ENCODE data around the gene EGLN2. TPM values are rescaled to one million over a fixed set of nuclear protein-coding genes. Genes with fewer than 3 reads are reported as not detected.
A peak's percentile ranks its signal among the peaks of the same experiment; 100 is the strongest.
"Not testable (repeated sequence)": the region's sequence is repeated elsewhere in the genome, so short reads cannot be mapped to it uniquely, and the experiment has no call there.

Gene EGLN2
- total RNA-seq, 1 donor from 2014 or later = 46.5 TPM

GRCh38 chr19:40800997-40801377, 2.0 kb downstream of the EGLN2 start:
- no peak for FAIRE-seq
- DNase-seq (ENCODE audit: low spot score in 2 of 2) = no peak

DNA sequence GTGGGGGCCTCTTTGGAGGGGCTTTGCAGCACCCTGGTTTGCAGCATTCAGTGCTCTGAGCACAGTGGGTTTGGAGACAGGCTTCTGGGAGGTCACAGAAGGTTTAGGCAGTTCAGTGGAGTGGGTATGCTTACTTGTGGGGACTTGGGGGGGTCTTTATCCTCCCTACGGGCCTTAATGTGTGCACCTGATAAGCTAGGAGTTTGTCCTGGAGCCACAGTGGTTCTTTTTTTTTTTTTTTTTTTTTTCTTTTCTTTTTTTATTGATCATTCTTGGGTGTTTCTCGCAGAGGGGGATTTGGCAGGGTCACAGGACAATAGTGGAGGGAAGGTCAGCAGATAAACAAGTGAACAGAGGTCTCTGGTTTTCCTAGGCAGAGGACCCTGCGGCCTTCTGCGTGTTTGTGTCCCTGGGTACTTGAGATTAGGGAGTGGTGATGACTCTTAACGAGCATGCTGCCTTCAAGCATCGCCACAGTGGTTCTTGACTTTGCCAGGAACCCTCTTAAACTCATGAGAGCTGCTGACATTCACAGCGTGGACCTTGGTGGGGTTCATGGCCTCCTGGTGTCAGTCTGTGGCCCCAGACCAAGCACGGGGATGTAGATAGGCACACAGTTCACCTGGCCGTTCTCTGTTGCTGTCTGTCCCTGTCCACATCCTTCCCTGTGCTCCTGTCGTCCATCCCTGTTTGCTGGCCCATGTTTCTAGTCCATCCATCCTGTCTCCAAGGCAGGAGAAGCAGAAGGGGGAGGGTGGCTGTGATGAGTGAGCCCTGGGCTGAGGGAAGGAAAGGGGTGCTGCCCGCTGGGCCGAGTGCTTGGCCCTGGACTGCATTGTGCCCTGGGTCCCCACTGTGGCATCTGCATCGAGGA, 2.7 kb downstream of the EGLN2 start:
- no peak for DNase-seq (ENCODE audit: low spot score in 2 of 2)
- FAIRE-seq = no peak

- DNase-seq (ENCODE audit: low spot score in 2 of 2) = no peak
- FAIRE-seq = no peak
Measured at GRCh38 chr19:40802300-40803169, 3.5 kb downstream of the EGLN2 start.

GRCh38 chr19:40803170-40803856, 4.3 kb downstream of the EGLN2 start:
- no peak for FAIRE-seq
- no peak for DNase-seq (ENCODE audit: low spot score in 2 of 2)

DNA sequence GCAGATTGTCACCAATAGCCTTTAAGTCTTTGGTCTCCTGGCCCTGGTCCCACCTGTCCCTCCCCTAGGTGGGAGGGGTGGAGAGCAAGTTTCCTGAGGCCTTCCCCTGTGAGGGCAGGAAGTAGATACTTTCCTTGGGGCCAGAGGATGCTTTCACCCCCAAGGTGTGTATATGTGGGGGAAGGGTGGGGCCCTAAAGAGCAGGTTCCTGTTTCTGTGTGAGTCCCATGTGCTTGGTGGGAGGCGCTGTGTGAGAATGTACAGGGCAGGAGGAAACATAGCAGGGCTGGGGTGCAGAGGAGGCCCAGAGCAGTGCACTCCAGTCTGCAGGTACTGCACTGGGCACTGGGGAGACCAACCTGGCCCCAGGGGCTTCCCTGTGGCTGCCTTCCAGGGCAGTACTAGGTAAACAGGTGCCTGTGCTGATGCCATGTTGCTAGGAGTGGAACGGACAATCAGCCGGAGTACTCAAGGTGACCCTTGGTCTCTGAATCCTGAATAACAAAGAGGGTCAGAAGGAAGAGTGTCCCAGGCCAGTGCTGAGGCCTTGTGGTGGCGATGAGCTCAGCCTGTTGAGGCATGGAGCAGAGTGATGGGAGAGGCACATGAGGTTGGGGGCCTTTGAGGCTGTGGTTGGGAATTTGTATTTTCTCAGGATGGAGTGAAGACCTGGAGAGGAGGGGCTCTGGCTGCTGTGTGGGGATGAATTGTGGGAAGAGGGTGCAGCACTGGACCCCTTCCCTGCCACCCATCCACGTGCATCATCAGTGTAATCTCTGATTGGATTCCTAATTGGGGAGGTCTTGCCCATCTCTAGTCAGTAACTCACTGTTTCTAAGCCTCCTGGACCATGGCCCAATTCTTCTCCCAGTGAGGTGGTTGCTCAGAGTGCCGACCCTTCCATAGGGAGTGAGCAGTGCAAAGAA, 5.1 kb downstream of the EGLN2 start:
- DNase-seq (ENCODE audit: low spot score in 2 of 2) (no peak), FAIRE-seq (no peak)

DNA sequence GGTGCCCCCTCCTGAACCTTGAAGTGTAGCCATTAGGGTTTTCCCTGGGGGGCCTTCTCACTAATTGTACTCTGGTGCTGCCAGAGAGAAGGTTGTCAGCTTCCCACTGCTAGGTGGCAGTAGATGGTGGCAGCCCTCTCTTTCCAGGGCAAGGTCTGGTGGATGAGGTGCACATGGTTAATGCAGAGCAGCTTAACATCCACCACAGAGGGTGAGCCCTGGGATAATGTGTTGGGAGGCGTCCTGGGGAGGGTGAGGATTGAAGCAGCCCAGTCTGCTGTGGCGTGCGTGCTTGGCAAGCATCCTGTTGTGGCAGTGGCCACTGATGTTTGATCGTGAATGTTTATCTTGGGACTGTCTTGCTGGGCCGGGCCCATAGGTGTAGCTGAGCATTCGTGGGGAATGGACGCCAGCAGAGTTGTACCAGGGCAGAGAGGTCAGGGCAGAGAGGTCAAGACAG, 5.8 kb downstream of the EGLN2 start:
- DNase-seq (ENCODE audit: low spot score in 2 of 2) (no peak), FAIRE-seq (no peak)

DNA sequence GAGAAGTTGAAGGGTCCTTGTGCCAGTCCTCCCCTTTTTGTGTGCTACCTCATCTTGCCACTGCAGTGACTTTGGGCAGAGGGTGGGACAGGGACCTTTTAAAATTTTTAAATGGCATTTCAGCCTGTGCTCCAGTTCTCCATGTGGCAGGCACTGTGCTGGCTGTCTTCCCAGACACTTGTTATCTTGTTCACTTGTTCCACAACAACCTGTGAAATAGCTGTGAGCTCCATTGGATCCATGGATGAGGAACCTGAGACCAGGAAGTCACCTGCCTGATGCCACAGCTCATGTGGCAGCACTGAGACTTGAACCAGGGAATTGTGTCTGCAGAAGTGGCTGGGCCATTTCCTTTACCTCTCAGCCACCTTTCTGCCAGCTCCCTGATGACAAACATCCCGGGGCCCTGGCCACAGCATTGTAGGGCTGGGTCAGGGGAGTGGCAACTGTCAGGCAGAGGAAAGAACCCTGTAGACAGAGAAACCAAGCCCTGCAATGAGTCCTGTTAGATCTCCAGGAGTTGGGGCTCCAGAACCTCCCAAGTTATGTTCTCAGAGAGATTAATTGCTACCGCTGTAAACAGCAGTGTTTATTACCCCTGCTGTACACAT, 6.4 kb downstream of the EGLN2 start:
- no peak for DNase-seq (ENCODE audit: low spot score in 2 of 2)

DNA sequence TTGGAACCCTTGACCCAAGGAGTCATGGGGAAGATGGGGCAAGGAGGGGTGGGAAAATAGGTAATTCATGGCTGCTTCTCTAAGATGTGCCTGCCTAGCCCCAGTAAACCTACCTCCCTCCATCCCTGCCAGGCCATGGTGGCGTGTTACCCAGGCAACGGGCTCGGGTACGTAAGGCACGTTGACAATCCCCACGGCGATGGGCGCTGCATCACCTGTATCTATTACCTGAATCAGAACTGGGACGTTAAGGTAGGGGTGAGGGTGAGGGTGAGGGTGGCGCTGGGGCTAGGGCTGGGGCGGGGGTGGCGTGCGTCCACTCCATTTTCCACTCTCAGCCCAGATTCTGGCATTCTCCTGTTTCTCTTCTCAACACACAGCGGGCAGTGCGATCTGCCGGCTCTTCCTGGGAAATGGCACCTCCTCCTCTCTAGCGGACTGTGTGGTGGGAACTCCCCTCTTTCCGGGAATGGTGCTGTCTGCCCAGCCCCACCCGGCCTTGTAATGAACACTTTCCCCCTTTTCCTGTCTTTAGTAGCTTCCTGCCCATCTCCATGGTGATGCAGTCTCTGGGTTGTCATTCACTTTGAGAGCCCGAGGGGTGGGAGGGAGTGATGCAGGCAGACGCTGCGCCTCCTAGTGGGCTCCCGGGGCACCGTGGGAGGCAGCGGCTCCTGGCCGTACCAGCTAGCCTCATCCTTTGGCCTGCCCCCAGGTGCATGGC, 7.6 kb downstream of the EGLN2 start:
- FAIRE-seq = no peak

More for the DNA sequence above, 6.4 kb downstream of the EGLN2 start:
- no peak for FAIRE-seq

GRCh38 chr19:40807147-40808020, 8.4 kb downstream of the EGLN2 start:
- no peak for DNase-seq (ENCODE audit: low spot score in 2 of 2)

More for the DNA sequence above, 7.6 kb downstream of the EGLN2 start:
- DNase-seq (ENCODE audit: low spot score in 2 of 2) = peak; percentile 87 to 98

GRCh38 chr19:40808021-40808325, 9.0 kb downstream of the EGLN2 start:
- no peak for FAIRE-seq
- no peak for DNase-seq (ENCODE audit: low spot score in 2 of 2)

More at GRCh38 chr19:40807147-40808020, 8.4 kb downstream of the EGLN2 start:
- FAIRE-seq = no peak

DNA sequence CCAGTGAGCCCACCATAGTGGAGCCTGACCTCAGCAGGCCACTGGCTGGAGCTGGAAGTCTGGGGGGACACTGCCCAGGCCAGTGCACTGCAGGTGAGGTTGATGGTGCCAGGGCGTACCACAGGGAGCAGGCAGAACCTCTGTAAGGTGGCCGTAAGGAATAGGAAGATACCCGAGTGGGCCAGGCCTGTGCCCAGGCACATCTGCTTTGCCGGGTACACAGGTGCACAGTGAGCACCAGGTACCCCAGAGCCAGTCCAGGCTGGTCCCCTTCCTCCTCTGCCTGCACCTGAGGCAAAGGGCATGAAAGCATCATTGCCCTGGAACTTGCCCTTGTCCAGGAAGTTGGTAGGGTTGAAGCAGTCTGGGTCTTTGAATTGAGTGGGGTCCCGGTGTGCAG, 9.5 kb downstream of the EGLN2 start:
- DNase-seq (ENCODE audit: low spot score in 2 of 2) (no peak), FAIRE-seq (no peak)

- FAIRE-seq (no peak), DNase-seq (ENCODE audit: low spot score in 2 of 2) (no peak)
Measured at GRCh38 chr19:40809358-40810086, 10.5 kb downstream of the EGLN2 start.

DNA sequence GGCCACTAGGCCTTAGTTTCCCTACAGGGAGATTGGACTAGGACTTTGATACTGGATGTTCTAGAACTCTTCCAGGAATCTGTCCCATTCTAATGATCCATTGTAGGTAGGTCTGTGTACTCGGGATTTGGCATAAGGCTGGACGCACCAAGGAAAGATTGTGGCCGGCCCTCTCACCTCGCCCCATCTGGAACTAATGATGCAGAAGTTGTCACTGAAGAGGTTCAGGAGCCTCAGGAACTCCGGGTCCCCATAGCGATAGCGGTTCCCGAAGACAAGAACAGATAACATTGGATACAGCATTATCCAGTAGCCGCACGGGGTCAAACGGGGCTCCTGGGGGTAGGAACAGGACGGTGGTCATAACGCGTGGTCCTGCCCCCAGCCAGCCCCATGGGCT, 11.2 kb downstream of the EGLN2 start:
- no peak for FAIRE-seq
- no peak for DNase-seq (ENCODE audit: low spot score in 2 of 2)

- not testable (repeated sequence) for FAIRE-seq; DNase-seq (ENCODE audit: low spot score in 2 of 2)
Measured at GRCh38 chr19:40810649-40811408, 11.8 kb downstream of the EGLN2 start.

DNA sequence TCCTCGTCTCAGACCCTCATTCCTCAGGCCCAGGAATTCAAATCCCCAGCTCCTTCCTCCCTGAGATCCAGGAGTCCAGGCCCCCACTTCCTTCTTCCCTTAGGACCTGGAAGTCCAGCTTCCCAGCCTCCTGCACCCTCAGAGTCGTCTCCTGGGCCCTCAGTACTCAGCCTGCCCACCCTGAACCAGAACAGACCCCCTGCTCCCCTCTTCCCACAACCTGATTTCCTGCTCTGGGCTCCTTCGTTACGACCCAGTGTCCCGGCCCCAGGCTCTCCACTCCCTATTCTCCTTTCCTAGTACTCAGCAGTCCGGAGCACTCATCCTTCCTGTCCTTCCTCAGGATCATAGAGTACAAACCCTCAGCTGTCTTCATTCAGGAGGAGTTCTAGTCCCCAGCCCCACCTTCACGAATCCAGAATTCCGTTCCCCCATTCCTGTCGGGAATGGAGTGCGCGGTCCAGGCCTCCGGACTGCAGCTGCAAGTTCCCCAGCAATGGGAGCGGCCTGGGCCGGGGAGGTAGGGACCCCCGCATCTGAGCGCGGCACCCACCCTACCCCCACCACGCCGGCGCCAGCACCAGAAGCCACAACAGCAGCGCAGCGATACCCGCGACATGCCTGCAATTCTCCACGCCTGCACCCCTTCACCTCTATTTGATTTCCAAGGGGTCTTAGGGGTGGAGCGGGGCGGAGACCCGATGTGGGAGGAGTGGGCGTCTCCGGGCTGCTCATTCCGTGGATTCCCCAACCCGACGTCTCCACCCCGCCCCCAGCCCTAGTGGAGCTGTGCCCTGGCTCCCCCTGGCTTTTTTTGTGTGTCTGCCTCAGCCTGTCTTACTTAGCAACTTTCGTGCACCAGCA, 12.7 kb downstream of the EGLN2 start:
- DNase-seq (ENCODE audit: low spot score in 2 of 2) (no peak), FAIRE-seq (no peak)

All from frontal cortex (tissue), 4 donors.